HS-27A (cell line): ENCODE results near the gene IKZF3.
"Not testable (repeated sequence)": the region's sequence is repeated elsewhere in the genome, so short reads cannot be mapped to it uniquely, and the experiment has no call there.

Experiments
- DNase-seq: peaks from one replicate; pipeline ENCODE4 v3.0.0-alpha.2; 2012; ENCODE audit warnings: low read depth, missing footprints

The IKZF3 gene

GRCh38 chr17:39777534-39778365 lies 86.4 kb downstream of the IKZF3 start:
- DNase-seq = no peak

- DNase-seq = no peak
These were observed 87.9 kb downstream of the IKZF3 start for GRCh38 chr17:39776252-39776651.

- DNase-seq = no peak
These were observed 89.1 kb downstream of the IKZF3 start for GRCh38 chr17:39775031-39775430.

DNA sequence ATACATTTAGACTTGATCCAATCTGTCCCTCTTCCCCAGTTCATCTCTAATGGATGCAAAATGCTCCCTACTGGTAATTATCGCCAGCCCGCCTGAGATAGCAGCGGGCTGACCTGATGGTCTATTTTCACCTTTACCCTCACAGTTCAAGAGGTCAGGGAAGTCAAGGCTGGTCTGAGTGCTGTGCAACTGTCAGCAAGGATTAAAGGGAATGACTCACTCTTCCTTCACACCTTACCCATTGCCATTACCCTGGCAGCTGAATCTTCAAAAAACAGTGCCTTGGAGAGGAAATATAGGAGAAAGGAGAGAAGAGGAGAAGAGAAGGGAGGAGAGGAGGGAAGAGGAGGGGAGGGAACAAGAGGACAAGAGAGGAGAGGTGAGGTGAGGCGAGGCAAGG lies 90.1 kb downstream of the IKZF3 start:
- DNase-seq = no peak

DNA sequence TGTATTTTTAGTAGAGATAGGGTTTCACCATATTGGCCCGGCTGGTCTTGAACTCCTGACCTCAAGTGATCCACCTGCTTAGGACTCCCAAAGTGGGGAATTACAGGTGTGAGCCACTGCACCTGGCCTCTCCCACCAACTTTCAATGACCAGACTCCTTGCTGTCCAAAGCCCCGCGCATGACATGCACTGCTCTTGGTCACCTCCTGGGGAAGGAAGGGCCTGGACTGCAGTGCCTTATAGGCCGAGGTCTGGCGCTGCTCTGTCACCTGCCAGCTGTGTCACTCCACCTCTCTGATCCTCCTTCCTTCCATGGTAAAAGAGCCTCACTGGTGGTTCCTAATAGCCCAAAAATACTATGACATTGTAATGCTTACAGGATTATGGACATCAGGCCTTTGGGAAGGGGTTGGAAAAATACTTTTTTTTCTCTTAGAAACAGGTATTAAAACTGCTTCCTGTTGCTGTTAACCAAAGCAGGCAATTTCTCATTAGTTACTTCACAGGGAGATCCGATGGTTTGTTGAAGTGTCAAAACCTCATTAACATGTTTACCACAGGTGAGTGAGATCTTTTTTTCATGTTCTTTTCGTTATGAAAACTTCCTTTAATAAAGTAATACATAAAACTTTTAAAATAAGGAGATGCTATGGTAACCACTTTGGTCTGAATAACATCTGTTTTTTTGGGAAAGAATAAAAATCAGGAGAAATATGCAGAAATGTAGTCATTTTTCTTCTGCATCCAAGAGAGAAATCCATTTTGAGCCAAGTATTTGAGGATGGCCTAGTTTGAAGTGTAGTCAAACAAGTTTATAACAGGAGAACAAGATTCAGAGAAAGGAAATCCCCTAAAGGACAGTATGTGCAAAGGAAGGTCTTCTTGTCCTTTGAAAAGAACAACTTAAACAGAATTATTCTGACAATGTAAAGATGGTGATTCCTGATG lies 90.9 kb downstream of the IKZF3 start:
- DNase-seq = no peak

GRCh38 chr17:39772415-39772814 lies 91.7 kb downstream of the IKZF3 start:
- no peak for DNase-seq

- no peak for DNase-seq
These were observed 94.0 kb downstream of the IKZF3 start for GRCh38 chr17:39769974-39770587.

DNA sequence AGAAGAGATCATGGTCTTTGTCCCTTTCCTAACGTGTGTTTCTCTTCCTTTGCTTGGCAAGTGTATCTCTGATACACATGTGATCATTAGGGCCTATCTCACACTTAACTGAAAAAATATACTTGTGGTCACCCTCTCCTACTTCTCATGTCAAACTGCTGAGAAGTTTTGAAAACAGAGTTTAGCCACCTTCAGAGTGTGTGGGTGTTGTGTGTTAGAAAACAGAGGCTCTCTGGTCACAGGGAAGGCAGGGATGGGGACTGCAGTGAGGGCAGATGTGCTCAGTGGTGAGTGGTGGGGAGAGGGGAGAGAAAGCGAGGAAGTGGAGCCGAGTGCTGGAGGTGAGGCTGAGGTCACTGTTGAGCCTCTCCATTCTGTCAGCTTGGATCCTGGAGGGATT lies 97.0 kb downstream of the IKZF3 start:
- no peak for DNase-seq

GRCh38 chr17:39765766-39766165 lies 98.3 kb downstream of the IKZF3 start:
- DNase-seq = no peak

DNA sequence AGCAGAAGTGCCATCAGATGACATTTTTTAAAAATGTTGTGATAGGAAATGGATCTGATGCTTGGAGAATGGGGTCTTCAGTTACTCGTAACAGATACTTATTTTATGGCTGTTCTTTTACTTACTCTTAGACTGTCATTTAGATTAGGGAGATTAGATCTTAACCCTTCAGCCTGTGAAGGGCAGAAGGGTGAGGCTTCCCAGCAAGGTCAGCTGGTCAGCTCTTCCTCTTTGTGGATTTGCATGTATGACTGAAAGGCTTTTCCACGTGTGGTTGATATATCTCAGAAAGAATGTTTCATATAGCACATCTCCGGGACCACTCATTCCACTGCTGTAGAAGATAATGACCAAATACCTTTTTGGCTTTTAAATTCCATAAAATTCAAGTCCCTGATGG lies 98.9 kb downstream of the IKZF3 start:
- no peak for DNase-seq

GRCh38 chr17:39764171-39764570 lies 99.9 kb downstream of the IKZF3 start:
- not testable (repeated sequence) for DNase-seq

GRCh38 chr17:39763051-39763820 lies 100.9 kb downstream of the IKZF3 start:
- no peak for DNase-seq

GRCh38 chr17:39761861-39762496 lies 102.1 kb downstream of the IKZF3 start:
- DNase-seq = no peak

GRCh38 chr17:39759204-39759603 lies 104.9 kb downstream of the IKZF3 start:
- DNase-seq = no peak

GRCh38 chr17:39757931-39758873 lies 105.9 kb downstream of the IKZF3 start:
- no peak for DNase-seq

- DNase-seq = no peak
These were observed 106.9 kb downstream of the IKZF3 start for GRCh38 chr17:39757176-39757662.

DNA sequence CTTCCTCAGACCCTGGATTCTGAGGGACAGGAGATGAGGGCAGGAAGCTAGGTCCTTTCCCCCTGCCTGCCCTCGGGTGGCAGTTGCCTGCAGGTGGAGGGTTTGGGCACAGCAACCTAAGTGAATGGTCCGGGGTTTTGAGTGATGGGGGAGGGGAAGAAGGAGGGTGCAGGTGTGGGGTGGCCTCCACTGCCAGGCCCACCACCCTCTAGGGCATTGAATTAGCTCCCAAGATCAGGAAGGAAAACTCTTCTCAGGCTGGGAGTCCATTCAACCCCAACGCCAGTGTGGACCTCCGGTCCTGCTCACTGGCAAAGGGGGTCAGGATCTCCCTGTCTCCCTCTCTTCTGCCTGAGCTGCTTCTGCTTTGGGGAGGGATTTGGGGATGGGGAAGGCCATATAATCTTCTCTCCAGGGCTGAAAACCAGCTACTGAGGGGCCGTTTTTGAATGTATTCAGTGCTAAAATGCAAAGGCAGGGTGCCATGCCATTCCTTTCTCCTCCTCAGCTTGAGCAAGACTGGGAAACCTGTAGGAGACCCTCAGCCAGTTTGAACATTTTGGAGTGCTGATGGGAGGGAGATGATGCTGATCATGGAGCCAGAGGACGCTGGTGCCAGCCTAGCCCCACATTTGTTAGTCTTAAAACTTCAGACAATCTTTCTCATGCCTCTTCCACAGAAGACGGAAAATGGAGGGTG lies 107.6 kb downstream of the IKZF3 start:
- no peak for DNase-seq

- DNase-seq = no peak
These were observed 108.3 kb downstream of the IKZF3 start for GRCh38 chr17:39755554-39756379.
